ENCODE data around the gene OSER1.
A peak's percentile ranks its signal among the peaks of the same experiment; 100 is the strongest.

The OSER1 gene

GRCh38 chr20:44180814-44181213 lies 29.8 kb downstream of the OSER1 start:
- TF ChIP-seq CTCF (conservative IDR thresholded peaks at IDR 0.05; ENCODE audit: low read depth, low read length) = no peak
- H3K4me3 ChIP-seq (ENCODE audit: low read depth, low read length) = no peak overlapping the region
- DNase-seq (ENCODE audit: low read depth) = peak; percentile 11

- DNase-seq (ENCODE audit: low read depth) = no peak
- H3K4me3 ChIP-seq (ENCODE audit: low read depth, low read length) = no peak overlapping the region
- no peak for TF ChIP-seq CTCF (conservative IDR thresholded peaks at IDR 0.05; ENCODE audit: low read depth, low read length)
Observed at GRCh38 chr20:44176833-44177534, 33.6 kb downstream of the OSER1 start.

GRCh38 chr20:44174996-44175765 lies 35.4 kb downstream of the OSER1 start:
- DNase-seq (ENCODE audit: low read depth) = no peak
- TF ChIP-seq CTCF (conservative IDR thresholded peaks at IDR 0.05; ENCODE audit: low read depth, low read length) = no peak
- no peak overlapping the region for H3K4me3 ChIP-seq (ENCODE audit: low read depth, low read length)

- DNase-seq (ENCODE audit: low read depth) = no peak
- H3K4me3 ChIP-seq (ENCODE audit: low read depth, low read length) = no peak overlapping the region
- TF ChIP-seq CTCF (conservative IDR thresholded peaks at IDR 0.05; ENCODE audit: low read depth, low read length) = no peak
Observed at GRCh38 chr20:44173846-44174245, 36.7 kb downstream of the OSER1 start.

GRCh38 chr20:44173116-44173515 lies 37.5 kb downstream of the OSER1 start:
- TF ChIP-seq CTCF (conservative IDR thresholded peaks at IDR 0.05; ENCODE audit: low read depth, low read length) = no peak
- no peak for DNase-seq (ENCODE audit: low read depth)
- no peak overlapping the region for H3K4me3 ChIP-seq (ENCODE audit: low read depth, low read length)

DNA sequence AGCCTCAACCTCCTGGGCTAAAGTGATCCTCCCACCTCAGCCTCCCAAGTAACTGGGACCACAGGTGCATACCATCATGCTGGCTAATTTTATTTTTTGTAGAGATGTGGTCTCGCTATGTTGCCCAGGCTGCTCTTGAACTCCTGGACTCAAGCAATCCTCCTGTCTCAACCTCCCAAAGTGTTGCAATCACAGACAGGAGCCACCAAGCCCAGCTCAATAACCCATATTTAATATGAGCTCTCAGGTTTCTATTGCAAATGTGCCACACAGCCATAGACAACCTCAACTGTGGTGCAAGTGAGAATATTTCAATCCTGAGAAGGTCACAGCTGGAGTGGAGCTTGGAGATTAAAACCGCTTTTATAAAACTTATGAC lies 38.0 kb downstream of the OSER1 start:
- no peak overlapping the region for H3K4me3 ChIP-seq (ENCODE audit: low read depth, low read length)
- no peak for TF ChIP-seq CTCF (conservative IDR thresholded peaks at IDR 0.05; ENCODE audit: low read depth, low read length)
- DNase-seq (ENCODE audit: low read depth) = no peak

All from choroid plexus epithelial cell (primary cell).